HG02852 (cell line): ENCODE data around the gene LUZP2.

Experiments used
- ATAC-seq: cut with Tn5 transposase; IDR thresholded peaks from one replicate; pipeline ENCODE4 v1.9.1; 2021; ENCODE audit warnings: mild to moderate bottlenecking, moderate library complexity; ENCODE audit not compliant: unreplicated experiment

LUZP2 gene

GRCh38 chr11:25065746-25066145 is 568.9 kb downstream of the LUZP2 start:
- no peak for ATAC-seq

GRCh38 chr11:25066706-25067105 is 569.9 kb downstream of the LUZP2 start:
- ATAC-seq: no peak

- ATAC-seq: no peak
Observed at GRCh38 chr11:25068451-25068850, 571.6 kb downstream of the LUZP2 start.

- no peak for ATAC-seq
Observed at GRCh38 chr11:25094085-25094802, 597.4 kb downstream of the LUZP2 start.

GRCh38 chr11:25119416-25119815 is 622.6 kb downstream of the LUZP2 start:
- no peak for ATAC-seq
